ENCODE results near the gene FUNDC2.

Gene FUNDC2

GRCh38 chrX:155069414-155069813 is 42.8 kb downstream of the FUNDC2 start:
- no peak for DNase-seq (ENCODE audit: low read depth)

DNA sequence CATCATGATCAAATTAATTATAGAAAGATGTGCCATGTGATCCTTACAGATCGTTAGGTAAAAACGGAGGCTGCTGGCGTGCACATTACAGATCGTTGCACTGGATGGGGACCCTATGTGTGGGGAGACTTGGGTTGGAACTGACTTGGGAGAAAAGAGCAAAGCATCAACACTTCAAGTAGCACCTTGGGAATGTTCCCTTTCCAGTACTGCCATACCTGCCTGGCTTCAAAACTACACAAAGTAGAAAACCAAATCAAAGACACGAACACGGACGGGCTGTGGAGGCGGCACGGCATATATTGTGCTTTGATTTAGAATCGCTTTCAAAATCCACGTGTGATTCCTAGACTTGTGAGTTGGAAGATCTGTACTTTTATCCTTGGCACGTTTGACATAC is 43.4 kb downstream of the FUNDC2 start:
- no peak for DNase-seq (ENCODE audit: low read depth)

DNA sequence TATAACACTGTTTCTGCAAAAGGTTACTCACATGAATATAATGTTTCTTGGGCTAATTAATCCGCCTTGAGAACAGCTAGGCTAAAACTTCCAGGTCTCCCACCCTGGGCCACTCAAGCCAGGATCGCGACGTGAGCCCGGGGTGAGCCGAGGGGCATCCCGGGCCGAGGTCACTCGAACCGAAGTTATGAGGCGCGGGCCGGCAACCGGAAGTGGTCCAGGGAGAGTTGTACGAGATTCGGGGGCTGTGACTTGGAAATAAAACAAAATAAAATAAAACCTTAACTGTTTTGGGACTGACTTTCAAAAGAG is 44.0 kb downstream of the FUNDC2 start:
- no peak for DNase-seq (ENCODE audit: low read depth)

GRCh38 chrX:155070975-155071693 is 44.5 kb downstream of the FUNDC2 start, which contains the start of the genes BRCC3, CMC4 and MTCP1:
TSS of gene BRCC3 (plus strand) at chrX:155071508. CDS start at chrX:155071528, 20 bp downstream.
TSS of gene CMC4 (minus strand) at chrX:155071136. CDS start at chrX:155064023, 7,113 bp downstream.
TSS of gene MTCP1 (minus strand) at chrX:155071136. CDS start at chrX:155066010, 5,126 bp downstream.
- peak; percentile 44 for DNase-seq (ENCODE audit: low read depth)

- DNase-seq (ENCODE audit: low read depth) = no peak
These were observed 45.1 kb downstream of the FUNDC2 start for GRCh38 chrX:155071694-155072280.

- DNase-seq (ENCODE audit: low read depth) = no peak
These were observed 59.7 kb downstream of the FUNDC2 start for GRCh38 chrX:155086202-155086840.

GRCh38 chrX:155086961-155087735 is 60.5 kb downstream of the FUNDC2 start:
- no peak for DNase-seq (ENCODE audit: low read depth)

GRCh38 chrX:155094468-155095061 is 67.9 kb downstream of the FUNDC2 start:
- DNase-seq (ENCODE audit: low read depth) = no peak

DNA sequence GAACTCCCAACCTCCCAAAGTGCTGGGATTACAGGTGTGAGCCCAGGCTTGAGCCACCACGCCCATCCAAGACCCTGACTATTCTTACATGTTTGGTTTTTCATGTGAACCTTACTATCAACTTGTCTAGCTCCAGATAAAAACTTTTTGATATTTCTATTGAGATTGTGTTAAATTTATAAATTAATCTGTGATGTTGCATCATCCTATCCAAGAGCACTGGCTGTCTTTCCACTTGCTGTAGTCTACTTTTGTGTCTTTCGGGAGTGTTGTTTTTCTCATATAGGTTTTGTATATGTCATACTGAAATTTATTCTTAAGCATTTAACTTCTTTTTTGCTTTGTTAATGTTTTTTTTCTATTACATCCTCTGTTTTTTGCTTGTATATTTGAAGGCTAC is 79.3 kb downstream of the FUNDC2 start:
- no peak for DNase-seq (ENCODE audit: low read depth)

DNA sequence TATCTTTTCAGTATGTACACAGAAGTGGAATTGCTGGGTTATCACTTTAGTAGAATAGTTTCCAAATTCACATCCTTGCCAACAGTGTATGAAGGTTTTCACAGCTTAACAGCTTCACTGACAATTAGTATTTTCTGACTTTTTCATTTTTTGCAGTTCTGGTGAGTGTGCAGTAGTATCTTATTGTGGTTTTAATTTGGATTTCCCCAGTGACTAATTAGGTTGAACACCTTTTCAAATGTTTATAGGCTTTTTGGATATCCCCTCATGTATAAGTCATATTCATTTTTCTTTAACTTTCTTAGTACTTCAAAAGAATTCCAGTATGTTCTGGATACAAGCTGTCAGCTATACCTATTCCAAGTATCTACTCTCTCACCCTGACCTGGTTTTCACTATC is 81.8 kb downstream of the FUNDC2 start:
- no peak for DNase-seq (ENCODE audit: low read depth)

Measured in stimulated activated CD4-positive, alpha-beta T cell treated with anti-CD3 and anti-CD28 coated beads, Interleukin-2, amount 100 ng/mL, for 4 hours (primary cell).